Activated CD8-positive, alpha-beta memory T cell treated with anti-CD3 and anti-CD28 coated beads, Interleukin-2, amount 50 U/mL, for 4 hours (primary cell): ENCODE results near the gene GPR17.
A peak's percentile ranks its signal among the peaks of the same experiment; 100 is the strongest.

Experiments
- DNase-seq: peaks from one replicate; pipeline ENCODE4 v3.0.0-alpha.2; 2020

Gene GPR17

DNA sequence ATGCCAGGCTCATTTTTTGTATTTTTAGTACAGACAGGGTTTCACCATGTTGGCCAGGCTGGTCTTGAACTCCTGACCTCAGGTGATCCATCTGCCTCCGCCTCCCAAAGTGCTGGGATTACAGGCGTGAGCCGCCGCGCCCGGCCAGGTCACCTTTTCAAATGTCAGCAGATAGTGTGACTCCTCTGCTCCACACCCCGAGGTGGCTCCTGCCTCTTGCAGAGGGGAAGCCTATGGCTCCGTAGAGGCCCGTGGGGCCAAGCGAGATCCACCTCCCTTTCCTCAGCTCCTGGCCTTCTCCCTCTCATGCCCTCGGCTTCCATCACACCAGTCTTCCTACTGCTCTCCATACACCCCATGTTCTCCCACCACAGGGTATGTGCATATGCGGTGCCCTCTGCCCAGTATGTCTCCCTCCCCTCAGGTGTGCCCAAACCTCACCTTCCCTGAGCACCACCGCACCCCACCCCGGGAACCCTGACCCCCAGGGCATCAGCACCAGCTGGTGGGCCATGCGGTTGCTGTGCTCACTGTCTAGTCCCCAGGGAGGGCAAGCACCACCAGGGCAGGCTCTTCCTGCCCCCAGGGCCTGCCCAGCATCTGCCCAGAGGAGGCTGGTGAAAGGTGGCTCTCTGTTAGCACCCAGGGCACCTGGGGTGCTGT lies 10.7 kb downstream of the GPR17 start:
- DNase-seq, result no peak

DNA sequence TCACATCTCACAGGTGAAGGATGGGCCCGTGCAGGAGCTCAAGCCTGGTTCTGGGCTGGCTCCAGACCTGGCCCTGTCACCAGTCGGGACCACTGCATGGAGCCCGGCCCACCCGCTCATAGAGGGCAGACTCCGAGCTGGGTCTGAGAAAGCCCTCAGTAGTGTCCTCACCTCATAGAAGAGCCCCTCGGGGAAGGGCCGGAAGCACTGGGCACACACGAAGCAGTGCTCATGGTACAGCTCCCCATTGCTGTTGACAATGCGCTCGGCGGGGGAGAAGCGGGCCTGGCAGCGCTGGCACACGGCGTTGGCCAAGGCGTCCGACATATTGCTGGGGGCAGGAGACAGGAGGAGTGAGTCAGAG lies 11.3 kb downstream of the GPR17 start:
- DNase-seq, result no peak

DNA sequence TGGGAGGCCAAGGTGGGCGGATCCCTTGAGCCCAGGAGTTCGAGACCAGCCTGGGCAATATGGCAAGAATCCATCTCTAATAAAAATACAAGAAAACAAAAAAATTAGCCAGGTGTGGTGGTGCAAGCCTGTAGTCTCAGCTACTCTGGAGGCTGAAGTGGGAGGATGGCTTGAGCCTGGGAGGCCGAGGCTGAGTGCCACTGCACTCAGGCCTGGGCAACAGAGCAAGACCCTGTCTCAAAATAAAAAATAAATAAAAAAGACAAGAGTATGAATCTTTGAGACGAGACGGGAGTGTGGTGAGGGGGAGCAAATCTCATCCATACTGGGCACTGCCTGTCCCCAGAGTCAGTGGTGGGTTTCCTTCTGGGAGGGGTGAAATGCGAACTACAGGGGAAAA lies 12.2 kb downstream of the GPR17 start:
- no peak for DNase-seq

DNA sequence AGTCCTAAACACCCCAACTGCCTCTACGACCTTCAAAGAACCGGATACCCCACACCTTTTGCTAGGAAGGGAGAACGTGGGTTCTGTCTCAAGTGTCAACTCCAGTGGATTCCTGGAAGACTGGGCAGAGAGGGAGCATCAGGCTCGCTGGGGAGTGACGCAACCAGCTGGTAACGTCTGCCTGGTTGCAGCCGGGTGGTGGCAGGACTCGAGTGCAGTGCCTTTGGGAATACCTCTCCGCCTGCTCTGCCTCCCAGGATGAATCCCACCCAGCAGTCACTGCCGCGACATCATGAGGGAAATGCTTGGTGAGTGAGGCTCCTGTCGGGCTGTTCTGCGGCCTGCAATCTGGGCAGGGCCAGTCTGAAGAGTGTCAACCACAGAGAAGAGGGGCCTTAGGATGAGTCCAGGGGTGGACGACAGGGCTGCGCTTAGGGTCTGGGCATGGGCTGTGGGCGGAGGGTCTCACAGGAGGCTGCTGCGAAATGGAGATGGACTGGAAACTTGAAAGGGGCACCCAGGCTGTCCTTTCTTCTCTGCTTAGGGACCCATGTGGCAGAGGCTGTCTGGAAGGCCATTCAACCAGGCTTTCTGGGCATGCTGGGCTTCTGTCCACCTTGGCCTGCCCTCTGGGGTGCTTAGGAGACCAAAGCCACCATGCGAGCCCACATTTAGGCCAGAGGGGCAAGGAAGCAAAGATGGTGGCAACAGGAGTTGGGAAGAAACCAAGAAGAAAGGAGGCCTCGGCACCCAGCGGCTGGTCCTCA lies 12.9 kb downstream of the GPR17 start:
- DNase-seq, result no peak

DNA sequence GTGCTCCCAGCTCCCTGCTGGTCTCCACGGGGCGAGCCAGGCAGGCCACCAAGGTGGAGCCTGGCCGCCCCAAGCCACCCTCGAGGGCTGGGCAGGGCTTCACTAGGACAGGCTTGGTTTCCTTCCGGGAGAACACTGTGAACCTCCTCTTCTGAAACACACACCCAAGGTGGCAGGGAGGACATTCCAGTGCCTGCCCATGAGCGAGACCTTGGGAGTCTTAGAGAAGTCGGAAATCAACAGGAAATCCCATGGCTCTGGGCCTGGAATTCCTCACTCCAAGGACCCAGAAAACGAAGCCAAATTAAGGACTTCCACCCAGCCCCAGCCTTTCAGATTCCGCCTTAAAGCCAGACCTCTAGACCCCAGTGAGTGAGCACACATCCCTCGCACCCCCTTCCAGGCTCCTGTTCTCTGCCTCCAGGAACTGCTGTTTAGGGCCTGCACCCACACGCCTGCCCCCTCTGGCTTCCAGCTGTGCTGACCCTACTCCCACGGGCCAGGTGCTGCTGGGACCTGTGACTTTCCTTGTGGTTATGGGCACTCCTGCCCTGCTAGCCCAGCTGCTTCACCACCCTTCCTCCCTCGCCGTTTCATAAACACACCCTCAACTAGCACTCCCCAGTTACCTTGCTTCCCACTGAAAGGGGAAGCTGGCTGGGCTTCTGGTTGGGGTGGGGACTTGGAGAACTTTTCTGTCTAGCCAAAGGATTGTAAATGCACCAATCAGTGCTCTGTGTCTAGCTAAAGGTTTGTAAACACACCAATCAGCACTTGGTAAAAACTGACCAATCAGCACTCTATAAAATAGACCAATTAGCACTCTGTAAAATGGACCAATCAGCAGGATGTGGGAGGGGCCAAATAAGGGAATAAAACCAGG lies 13.7 kb downstream of the GPR17 start:
- DNase-seq, result peak; percentile 7

DNA sequence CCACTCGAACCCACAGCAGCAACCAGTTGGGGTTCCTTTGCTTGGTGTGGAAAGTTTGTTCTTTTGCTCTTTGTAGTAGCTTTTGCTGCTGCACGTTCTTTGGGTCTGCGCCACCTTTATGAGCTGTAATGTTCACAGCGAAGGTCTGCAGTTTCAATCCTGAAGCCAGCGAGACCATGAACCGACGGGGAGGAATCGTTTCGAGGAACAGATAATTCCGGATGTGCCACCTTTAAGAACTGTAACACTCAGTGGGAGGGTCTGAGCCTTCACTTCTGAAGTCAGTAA lies 14.3 kb downstream of the GPR17 start:
- DNase-seq, result no peak

DNA sequence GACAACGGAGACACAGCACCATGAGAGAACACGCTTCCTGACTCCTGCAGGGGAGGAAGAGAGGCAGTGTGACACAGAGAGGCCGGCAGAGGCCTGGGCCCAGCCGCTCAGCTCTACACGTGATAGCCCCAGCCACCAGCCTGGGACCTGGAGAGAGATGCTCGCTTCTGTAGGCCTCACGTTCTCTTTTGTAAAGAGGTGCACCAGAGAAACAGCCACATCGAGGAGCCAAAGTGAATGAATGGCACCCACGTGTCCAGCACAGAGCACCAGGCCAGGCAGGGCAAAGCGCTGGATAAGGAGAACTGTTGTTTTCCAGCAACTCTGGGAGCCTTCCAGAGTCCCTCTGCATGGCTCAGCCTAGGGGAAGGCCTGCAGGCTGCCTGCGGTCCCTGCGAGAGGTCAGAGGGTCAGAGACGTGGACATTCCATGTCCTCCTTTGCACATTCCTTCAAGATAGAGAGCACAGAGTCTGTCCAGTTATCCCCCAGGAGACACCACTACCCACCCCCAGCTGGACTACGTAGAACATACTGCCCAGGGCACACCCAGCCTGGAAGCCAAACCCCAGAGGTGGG lies 15.2 kb downstream of the GPR17 start:
- no peak for DNase-seq

DNA sequence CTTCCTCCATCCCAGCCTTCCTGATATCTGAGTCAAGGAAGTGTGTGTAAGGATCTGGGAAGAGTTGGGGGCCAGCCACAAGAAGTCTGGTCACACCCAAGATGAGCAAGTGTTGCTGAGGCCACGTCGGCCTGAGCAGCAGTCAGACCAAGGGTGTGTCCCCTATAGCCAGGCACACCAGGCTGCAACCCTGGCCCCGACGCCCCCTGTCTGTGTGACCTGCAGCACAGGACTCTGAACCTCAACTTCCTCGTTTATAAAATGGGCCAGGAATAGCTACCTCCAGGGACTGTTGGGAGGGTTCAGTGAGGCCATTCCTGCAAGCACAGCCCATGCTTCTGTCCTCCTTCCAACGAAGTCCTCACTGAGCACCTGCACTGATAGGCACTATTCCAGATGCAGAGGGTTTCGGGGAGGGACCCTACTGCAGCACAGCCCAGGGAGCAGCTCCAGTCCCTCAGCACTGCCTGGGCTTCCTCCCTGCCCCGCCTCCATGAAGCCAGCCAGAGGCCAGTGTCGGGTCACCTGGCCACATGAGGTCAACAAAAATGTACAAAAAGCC lies 16.1 kb downstream of the GPR17 start:
- DNase-seq, result no peak

DNA sequence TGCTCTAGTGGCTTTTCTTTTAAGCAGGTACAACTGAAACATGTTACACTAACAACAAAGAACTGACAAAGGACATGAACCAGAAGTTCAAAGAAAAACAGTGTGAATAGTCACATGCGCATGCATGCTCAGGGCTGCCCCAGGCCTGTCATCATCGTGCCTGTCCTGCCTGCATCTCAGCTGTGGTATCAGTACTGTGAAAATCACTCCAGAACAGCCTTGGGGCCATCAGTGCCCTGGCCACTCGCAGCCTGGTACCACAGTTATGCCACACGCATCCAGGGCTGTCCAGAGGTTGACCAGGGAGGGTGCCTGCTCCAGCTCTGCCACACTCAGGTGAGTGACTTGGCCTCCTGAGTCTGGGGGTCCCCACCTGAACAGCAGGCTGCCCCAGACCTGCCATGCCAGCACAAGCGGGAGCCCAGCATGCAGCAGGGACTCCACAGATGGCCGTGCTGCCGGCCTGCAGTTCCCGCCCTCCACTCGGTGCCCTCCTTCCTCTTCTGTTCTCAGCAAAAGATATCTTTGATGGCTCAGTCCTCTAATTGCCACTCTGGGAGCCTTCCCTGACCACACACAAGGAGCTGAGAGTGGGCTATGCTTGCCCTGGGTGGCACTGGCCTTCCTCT lies 17.1 kb downstream of the GPR17 start:
- DNase-seq, result no peak

DNA sequence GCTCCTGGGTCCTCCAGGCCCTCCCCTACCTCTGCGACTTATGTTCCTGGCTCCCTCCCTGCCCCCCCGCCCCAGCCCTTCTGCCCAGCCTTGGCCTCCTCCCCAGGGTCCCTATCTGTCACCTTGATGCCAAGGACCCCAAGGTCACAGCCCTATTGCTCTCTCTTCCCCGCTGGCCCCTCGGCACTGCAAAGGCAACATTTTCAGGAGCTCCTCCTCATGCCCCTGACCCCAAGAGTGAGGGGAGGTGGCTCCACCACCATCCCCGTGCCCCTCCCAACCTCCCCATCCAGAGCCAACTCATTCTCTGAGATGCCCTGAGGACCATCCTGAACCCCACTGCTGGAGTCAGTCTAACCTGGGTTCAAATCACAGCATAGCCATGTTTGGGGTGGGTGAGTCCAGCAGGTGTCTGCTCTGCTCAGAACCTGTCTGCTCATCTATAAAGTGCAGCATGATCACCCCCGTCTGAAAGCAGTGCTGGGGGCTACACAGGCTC lies 17.7 kb downstream of the GPR17 start:
- DNase-seq, result no peak

DNA sequence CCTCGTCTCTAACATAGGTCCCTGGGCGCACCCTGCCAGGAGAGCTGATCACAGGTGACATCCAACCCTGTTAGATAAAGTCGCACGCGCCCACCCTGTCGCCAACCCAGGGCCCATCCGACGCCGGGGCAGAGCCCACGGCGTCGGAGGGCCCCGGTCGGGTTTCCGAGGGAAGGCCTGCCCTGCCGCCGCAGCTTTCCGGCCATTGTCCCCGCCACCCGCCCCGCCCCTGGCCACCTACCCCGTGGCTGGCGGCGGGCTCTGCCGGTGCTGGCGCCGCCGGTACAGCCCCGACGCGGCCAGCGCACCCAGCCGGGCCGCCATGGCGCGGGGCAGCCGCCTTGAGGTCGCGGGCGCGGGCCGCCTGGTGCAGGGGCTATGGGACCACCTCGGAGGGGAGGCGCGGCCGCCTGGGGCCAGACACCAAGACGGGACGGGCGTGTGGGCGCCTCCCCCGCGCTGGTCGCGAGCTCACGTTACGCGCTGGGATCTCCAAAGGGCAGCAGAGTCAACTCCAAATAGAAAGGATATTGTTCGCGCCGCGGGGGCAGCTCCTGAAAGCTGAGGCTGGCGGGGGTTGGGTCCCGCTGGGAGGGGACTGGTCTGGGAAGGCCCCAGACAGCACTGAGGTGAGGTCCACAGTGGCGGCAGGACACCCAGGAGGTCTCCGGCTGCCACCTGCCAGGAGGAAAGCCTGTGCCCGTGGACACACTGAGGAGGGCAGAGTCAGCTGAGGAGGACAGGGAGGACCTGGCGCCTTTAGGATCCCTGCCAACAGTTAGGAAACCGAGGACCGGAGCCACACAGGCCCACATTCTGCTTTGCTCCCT lies 18.3 kb downstream of the GPR17 start:
- DNase-seq, result no peak

DNA sequence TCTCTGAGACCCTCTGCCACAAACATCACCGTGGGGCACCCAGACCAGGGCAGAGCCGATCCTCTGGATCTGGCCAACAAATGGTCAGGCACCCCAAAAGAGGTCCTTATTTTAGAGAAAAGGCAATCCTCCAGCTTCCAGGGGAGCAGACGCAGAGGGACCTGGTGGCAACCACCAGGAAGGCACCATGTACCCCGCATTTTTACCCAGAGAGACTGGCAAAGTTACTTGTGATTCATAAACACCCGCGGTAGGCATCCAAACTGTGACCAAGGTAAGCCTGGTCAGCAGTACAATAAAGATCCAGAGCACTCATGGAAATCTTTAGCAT lies 18.9 kb downstream of the GPR17 start:
- DNase-seq, result no peak

DNA sequence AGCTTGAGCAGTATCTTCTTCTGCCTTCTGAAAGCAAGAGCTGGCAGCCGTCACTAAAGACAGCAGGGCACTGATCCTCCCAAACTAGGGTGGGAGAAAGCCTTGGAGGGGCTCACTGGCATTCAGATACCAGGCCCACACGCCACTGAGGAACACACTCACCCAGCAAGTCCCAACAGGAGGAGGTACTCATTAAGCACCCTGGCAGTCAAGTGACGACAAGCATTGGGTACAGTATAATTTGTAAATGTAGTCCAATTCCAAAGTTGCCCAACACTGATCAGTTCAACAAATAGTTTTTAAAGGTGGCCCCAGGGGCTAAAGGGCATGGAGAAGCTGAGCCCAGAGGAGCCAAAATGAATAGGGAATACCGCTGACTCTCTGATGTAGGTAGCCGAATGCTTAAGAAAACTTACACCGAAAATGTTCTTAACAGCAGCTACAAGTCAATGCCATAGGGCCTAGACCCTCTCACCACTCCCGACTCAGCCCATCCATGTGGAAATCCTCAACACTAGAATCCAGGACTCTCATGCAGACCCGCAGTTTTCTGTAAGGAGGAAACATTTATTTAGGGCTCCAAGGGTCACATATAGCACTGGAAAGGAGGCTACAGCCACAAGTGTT lies 19.4 kb downstream of the GPR17 start:
- no peak for DNase-seq

DNA sequence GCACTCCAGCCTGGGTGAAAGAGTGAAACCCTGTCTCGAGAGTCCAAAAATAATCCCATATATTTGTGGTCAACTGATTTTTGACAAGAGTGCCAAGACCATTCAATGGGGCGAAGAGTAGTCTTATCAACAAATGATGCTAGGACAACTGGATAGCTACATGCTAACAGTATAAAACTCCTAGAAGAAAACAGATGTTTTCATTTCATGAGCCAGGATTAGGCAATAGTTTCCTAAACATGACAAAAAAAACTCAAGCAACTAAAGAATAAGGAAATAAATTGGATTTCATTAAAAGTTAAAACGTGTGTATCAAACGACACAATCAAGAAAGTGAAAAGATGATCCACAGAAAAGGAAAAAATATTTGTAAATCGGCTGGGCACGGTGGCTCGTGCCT lies 23.1 kb downstream of the GPR17 start:
- DNase-seq, result no peak

DNA sequence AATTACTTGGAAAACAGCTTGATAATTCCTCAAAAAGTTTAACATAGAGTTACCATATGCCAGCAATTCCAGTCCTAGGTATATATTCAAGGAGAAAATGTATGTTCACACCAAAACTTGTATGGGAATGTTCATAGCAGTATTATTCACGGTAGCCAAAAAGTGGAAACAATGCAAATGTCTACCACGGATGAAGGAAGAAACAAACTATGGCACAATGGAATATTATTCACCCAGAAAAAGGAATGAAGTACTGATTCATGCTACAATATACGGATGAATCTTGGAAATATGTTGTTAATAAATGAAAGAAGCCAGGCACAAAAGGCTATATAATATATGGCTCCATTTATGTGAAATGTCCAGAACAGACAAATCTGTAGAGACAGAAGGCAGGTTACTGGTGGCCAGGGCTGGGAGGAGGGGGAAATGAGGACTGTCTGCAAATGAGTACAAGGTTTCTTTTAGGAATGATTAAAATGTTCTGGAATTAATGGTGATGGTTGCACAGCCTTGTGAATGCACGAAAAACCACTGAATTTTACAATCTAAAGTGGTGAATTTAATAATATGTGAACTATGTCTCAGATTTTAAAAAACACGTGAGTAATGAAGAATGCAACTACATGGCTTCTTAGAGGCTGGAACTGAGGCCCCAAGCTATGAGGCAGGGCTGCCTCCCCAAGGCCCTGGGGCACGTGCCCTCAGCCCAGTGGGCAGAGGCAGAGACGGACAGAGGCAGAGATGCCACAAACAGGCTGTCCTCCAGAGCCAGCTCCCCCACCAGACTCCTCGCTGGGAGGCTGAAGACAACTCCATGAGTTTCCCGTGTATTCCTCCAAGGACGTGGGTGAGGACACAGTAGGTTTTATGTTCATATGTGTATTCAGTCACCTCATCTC lies 24.4 kb downstream of the GPR17 start:
- no peak for DNase-seq

DNA sequence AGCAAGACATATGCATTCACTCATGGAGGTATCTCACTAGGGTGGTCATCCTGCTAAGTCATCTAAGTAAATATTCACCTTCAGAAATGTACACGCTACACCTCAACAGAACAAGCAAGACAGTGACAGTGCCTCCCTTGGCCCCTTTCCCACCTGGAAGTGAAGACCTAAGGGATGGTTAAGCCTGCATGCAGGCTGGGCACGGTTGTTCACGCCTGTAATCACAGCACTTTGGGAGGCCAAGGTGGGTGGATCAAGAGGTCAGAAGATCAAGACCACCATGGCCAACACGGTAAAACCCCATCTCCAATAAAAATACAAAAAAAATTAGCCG lies 25.0 kb downstream of the GPR17 start:
- no peak for DNase-seq

DNA sequence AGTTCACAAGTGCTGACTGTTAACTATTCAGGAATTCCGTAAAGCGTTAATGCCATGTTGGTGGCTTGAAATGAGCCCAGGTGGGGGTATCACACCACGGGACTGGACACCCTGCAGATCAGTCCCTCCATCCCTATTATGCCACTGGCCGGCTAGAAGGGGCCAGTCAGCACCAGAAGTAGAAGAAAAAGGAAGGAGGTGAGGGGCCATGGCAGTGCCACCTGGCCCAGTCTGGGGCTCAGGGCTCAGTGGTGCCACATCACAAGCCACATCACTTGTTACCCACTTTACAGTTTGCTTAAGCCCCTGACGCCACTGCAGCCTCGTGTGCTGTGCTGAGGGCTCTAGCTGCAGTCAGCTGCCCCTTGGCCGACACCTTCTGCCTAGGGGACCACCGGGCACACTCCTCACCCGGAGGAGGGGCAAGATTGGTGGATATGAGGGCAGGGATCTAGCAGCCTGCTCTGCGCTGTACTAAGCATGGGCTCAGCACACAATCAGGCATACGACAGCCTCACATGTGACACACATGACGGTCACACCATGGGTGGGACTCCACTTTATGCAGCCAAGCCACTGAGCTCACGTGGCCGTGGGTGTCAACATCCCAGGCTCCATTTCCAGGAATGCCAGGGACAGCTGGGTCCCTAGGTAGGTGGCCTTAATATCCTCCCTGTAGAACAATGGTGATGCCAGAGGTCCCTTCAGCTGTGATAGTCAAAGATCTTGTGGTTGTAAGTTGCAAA lies 25.8 kb downstream of the GPR17 start:
- DNase-seq, result no peak

DNA sequence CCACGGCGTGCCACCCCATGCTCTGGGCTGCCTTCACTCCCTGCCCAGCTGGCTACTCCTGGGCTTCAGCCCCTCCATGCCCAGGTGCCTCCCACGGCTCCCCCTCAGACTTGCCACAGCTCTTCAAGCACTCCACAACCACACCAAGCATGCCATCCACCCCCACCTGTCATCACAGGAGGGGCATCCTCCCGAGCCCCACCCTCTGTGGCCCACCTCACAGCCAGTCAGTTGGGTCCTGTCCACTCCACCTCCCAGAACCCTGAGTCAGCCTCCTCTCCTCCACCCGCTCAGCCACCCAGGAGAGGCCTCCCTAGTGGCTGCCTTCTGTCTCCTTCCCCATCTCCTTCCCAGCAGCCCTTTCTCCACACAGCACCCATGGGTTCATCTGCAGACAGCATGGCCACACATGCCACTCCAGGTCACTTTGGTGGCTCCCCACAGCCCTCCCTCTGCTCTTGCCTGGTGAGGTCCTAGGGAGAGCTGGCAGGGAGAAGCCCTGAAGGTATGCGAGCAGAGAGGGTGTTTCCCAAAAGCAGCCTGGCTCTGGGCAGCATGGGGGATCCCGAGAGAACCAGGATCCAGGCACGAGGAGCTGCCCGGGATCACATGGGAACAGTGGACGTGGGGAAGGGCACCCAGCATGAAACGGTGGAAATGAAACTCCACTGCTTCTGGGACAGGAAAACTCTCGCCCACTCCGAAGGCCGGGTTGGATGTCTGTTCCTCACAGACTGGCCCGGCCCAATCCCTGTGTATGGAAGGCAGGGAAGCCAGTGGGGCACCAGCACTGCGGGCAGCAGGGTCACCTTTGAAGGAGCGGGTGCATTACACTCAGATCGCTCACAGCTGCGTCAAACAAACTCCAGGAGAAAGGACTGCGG lies 26.6 kb downstream of the GPR17 start:
- no peak for DNase-seq
